Measurements from ENCODE around the gene IFIT3.

DNA sequence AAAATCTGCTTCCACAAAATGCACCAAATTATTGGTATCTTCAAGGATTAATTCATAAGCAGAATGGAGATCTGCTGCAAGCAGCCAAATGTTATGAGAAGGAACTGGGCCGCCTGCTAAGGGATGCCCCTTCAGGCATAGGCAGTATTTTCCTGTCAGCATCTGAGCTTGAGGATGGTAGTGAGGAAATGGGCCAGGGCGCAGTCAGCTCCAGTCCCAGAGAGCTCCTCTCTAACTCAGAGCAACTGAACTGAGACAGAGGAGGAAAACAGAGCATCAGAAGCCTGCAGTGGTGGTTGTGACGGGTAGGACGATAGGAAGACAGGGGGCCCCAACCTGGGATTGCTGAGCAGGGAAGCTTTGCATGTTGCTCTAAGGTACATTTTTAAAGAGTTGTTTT lies 12.1 kb downstream of the IFIT3 start:
- TF ChIP-seq, protein P1, sequence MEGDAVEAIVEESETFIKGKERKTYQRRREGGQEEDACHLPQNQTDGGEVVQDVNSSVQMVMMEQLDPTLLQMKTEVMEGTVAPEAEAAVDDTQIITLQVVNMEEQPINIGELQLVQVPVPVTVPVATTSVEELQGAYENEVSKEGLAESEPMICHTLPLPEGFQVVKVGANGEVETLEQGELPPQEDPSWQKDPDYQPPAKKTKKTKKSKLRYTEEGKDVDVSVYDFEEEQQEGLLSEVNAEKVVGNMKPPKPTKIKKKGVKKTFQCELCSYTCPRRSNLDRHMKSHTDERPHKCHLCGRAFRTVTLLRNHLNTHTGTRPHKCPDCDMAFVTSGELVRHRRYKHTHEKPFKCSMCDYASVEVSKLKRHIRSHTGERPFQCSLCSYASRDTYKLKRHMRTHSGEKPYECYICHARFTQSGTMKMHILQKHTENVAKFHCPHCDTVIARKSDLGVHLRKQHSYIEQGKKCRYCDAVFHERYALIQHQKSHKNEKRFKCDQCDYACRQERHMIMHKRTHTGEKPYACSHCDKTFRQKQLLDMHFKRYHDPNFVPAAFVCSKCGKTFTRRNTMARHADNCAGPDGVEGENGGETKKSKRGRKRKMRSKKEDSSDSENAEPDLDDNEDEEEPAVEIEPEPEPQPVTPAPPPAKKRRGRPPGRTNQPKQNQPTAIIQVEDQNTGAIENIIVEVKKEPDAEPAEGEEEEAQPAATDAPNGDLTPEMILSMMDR (IDR thresholded peaks at IDR 0.05; ENCODE audit: borderline replicate concordance, extremely low read depth, low read length, poor library complexity, severe bottlenecking) = no peak
- TF ChIP-seq EZH2 (IDR thresholded peaks at IDR 0.05; ENCODE audit: borderline replicate concordance, low read depth, low read length, severe bottlenecking) = no peak
